ENCODE measurements around the gene UGT1A4.
"Not testable (repeated sequence)": the region's sequence is repeated elsewhere in the genome, so short reads cannot be mapped to it uniquely, and the experiment has no call there.

The UGT1A4 gene

GRCh38 chr2:233712611-233713261 lies 5.8 kb upstream of the UGT1A4 start, which contains the start of gene UGT1A5:
Gene UGT1A5, plus strand, starts transcription at chr2:233712907. Its CDS starts 85 bp downstream, at chr2:233712992.
- H3K27ac ChIP-seq (ENCODE audit: insufficient read depth, low read depth, low read length, poor library complexity, severe bottlenecking) = no peak within 1 kb of the TSS
- no peak within 1 kb of the TSS for H3K4me3 ChIP-seq (ENCODE audit: insufficient read depth, low read depth, low read length)
- H3K27me3 ChIP-seq (ENCODE audit: control insufficient read depth, insufficient read depth, low read length, poor library complexity, severe bottlenecking) = no peaks in the 10 kb centered on the region
- 94% methylated on average over 14 of the region's 14 CpGs for WGBS, 2 experiments
- H3K36me3 ChIP-seq (ENCODE audit: control insufficient read depth, insufficient read depth, low read length) = no peaks in the 10 kb centered on the region
- H3K4me1 ChIP-seq (ENCODE audit: control insufficient read depth, insufficient read depth, low read length) = no peaks in the 10 kb centered on the region
- no peaks in the 10 kb centered on the region for H3K9me3 ChIP-seq (ENCODE audit: control insufficient read depth, low read length)

GRCh38 chr2:233713262-233713615 lies 5.3 kb upstream of the UGT1A4 start:
- Histone ChIP-seq H3K36me3 (ENCODE audit: control insufficient read depth, insufficient read depth, low read length) (no peaks in the 10 kb centered on the region), H3K27ac (ENCODE audit: insufficient read depth, low read depth, low read length, poor library complexity, severe bottlenecking) (no peak overlapping the region), H3K27me3 (ENCODE audit: control insufficient read depth, insufficient read depth, low read length, poor library complexity, severe bottlenecking) (no peaks in the 10 kb centered on the region), H3K9me3 (ENCODE audit: control insufficient read depth, low read length) (no peaks in the 10 kb centered on the region), H3K4me1 (ENCODE audit: control insufficient read depth, insufficient read depth, low read length) (no peaks in the 10 kb centered on the region), H3K4me3 (ENCODE audit: insufficient read depth, low read depth, low read length) (no peak overlapping the region)
- 92 to 96% methylated on average over 7 of the region's 7 CpGs for WGBS, 2 experiments

- WGBS, 2 experiments = 91% methylated on average over 2 of the region's 2 CpGs
- no peaks in the 10 kb centered on the region for H3K36me3 ChIP-seq (ENCODE audit: control insufficient read depth, insufficient read depth, low read length)
- no peak overlapping the region for H3K27ac ChIP-seq (ENCODE audit: insufficient read depth, low read depth, low read length, poor library complexity, severe bottlenecking)
- H3K4me3 ChIP-seq (ENCODE audit: insufficient read depth, low read depth, low read length) = no peak overlapping the region
- no peaks in the 10 kb centered on the region for H3K9me3 ChIP-seq (ENCODE audit: control insufficient read depth, low read length)
- H3K4me1 ChIP-seq (ENCODE audit: control insufficient read depth, insufficient read depth, low read length) = no peaks in the 10 kb centered on the region
- no peaks in the 10 kb centered on the region for H3K27me3 ChIP-seq (ENCODE audit: control insufficient read depth, insufficient read depth, low read length, poor library complexity, severe bottlenecking)
These were observed 4.4 kb upstream of the UGT1A4 start for GRCh38 chr2:233714121-233714520.

GRCh38 chr2:233728723-233729301 lies 10.3 kb downstream of the UGT1A4 start, which contains the start of gene UGT1A3:
Gene UGT1A3, plus strand, starts transcription at chr2:233729042. Its CDS starts 85 bp downstream, at chr2:233729127.
- Histone ChIP-seq H3K27ac (ENCODE audit: insufficient read depth, low read depth, low read length, poor library complexity, severe bottlenecking) (no peak within 1 kb of the TSS), H3K4me3 (ENCODE audit: insufficient read depth, low read depth, low read length) (no peak within 1 kb of the TSS), H3K9me3 (ENCODE audit: control insufficient read depth, low read length) (no peaks in the 10 kb centered on the region), H3K4me1 (ENCODE audit: control insufficient read depth, insufficient read depth, low read length) (no peaks in the 10 kb centered on the region), H3K36me3 (ENCODE audit: control insufficient read depth, insufficient read depth, low read length) (no peaks in the 10 kb centered on the region), H3K27me3 (ENCODE audit: control insufficient read depth, insufficient read depth, low read length, poor library complexity, severe bottlenecking) (no peaks in the 10 kb centered on the region)
- 92 to 94% methylated on average over 8 of the region's 8 CpGs for WGBS, 2 experiments

GRCh38 chr2:233736868-233737653 lies 18.5 kb downstream of the UGT1A4 start:
- H3K9me3 ChIP-seq (ENCODE audit: control insufficient read depth, low read length); H3K4me1 ChIP-seq (ENCODE audit: control insufficient read depth, insufficient read depth, low read length): not testable (repeated sequence)
- WGBS, 2 experiments = 90 to 94% methylated on average over 14 of the region's 14 CpGs

GRCh38 chr2:233740870-233741269 lies 22.3 kb downstream of the UGT1A4 start:
- Histone ChIP-seq H3K4me3 (ENCODE audit: insufficient read depth, low read depth, low read length) (no peak overlapping the region), H3K36me3 (ENCODE audit: control insufficient read depth, insufficient read depth, low read length) (no peaks in the 10 kb centered on the region), H3K27me3 (ENCODE audit: control insufficient read depth, insufficient read depth, low read length, poor library complexity, severe bottlenecking) (no peaks in the 10 kb centered on the region), H3K27ac (ENCODE audit: insufficient read depth, low read depth, low read length, poor library complexity, severe bottlenecking) (no peak overlapping the region), H3K9me3 (ENCODE audit: control insufficient read depth, low read length) (no peaks in the 10 kb centered on the region), H3K4me1 (ENCODE audit: control insufficient read depth, insufficient read depth, low read length) (no peaks in the 10 kb centered on the region)
- 82 to 91% methylated on average over 2 of the region's 2 CpGs for WGBS, 2 experiments

More at GRCh38 chr2:233736868-233737653, 18.5 kb downstream of the UGT1A4 start:
- not testable (repeated sequence) for H3K4me3 ChIP-seq (ENCODE audit: insufficient read depth, low read depth, low read length); H3K27ac ChIP-seq (ENCODE audit: insufficient read depth, low read depth, low read length, poor library complexity, severe bottlenecking); H3K36me3 ChIP-seq (ENCODE audit: control insufficient read depth, insufficient read depth, low read length); H3K27me3 ChIP-seq (ENCODE audit: control insufficient read depth, insufficient read depth, low read length, poor library complexity, severe bottlenecking)

GRCh38 chr2:233743464-233744259 lies 25.1 kb downstream of the UGT1A4 start:
- H3K9me3 ChIP-seq (ENCODE audit: control insufficient read depth, low read length) = no peaks in the 10 kb centered on the region
- no peaks in the 10 kb centered on the region for H3K27me3 ChIP-seq (ENCODE audit: control insufficient read depth, insufficient read depth, low read length, poor library complexity, severe bottlenecking)
- no peaks in the 10 kb centered on the region for H3K36me3 ChIP-seq (ENCODE audit: control insufficient read depth, insufficient read depth, low read length)
- no peaks in the 10 kb centered on the region for H3K4me1 ChIP-seq (ENCODE audit: control insufficient read depth, insufficient read depth, low read length)
- H3K27ac ChIP-seq (ENCODE audit: insufficient read depth, low read depth, low read length, poor library complexity, severe bottlenecking) = no peak overlapping the region
- WGBS, 2 experiments = 95% methylated on average over 44 of the region's 46 CpGs
- no peak overlapping the region for H3K4me3 ChIP-seq (ENCODE audit: insufficient read depth, low read depth, low read length)

GRCh38 chr2:233745073-233745755 lies 26.7 kb downstream of the UGT1A4 start:
- H3K36me3 ChIP-seq (ENCODE audit: control insufficient read depth, insufficient read depth, low read length) = no peaks in the 10 kb centered on the region
- no peak overlapping the region for H3K27ac ChIP-seq (ENCODE audit: insufficient read depth, low read depth, low read length, poor library complexity, severe bottlenecking)
- no peaks in the 10 kb centered on the region for H3K9me3 ChIP-seq (ENCODE audit: control insufficient read depth, low read length)
- no peaks in the 10 kb centered on the region for H3K4me1 ChIP-seq (ENCODE audit: control insufficient read depth, insufficient read depth, low read length)
- WGBS, 2 experiments = 89 to 96% methylated on average over 5 of the region's 5 CpGs
- H3K4me3 ChIP-seq (ENCODE audit: insufficient read depth, low read depth, low read length) = no peak overlapping the region
- H3K27me3 ChIP-seq (ENCODE audit: control insufficient read depth, insufficient read depth, low read length, poor library complexity, severe bottlenecking) = no peaks in the 10 kb centered on the region

GRCh38 chr2:233745838-233746237 lies 27.3 kb downstream of the UGT1A4 start:
- not testable (repeated sequence) for H3K27ac ChIP-seq (ENCODE audit: insufficient read depth, low read depth, low read length, poor library complexity, severe bottlenecking); H3K4me1 ChIP-seq (ENCODE audit: control insufficient read depth, insufficient read depth, low read length); H3K4me3 ChIP-seq (ENCODE audit: insufficient read depth, low read depth, low read length); H3K36me3 ChIP-seq (ENCODE audit: control insufficient read depth, insufficient read depth, low read length); H3K9me3 ChIP-seq (ENCODE audit: control insufficient read depth, low read length); H3K27me3 ChIP-seq (ENCODE audit: control insufficient read depth, insufficient read depth, low read length, poor library complexity, severe bottlenecking)
- WGBS, 2 experiments = 87 to 97% methylated on average over 2 of the region's 2 CpGs
